ENCODE data around the gene EPG5. TPM values are rescaled to one million over a fixed set of nuclear protein-coding genes. Genes with fewer than 3 reads are reported as not detected.

EPG5 gene
- total RNA-seq, 1 experiment from 2014 or later: 12.9 TPM

- TF ChIP-seq CTCF (IDR thresholded peaks at IDR 0.05) (no peak), SIN3A (IDR thresholded peaks at IDR 0.05; ENCODE audit: borderline replicate concordance, insufficient read depth, low read depth, low read length) (no peak), TCF7L2 (IDR thresholded peaks at IDR 0.05; ENCODE audit: low read depth, low read length) (no peak), POLR2AphosphoS5 (IDR thresholded peaks at IDR 0.05; ENCODE audit: low read depth, low read length) (no peak)
- TF ChIP-seq, protein P1, sequence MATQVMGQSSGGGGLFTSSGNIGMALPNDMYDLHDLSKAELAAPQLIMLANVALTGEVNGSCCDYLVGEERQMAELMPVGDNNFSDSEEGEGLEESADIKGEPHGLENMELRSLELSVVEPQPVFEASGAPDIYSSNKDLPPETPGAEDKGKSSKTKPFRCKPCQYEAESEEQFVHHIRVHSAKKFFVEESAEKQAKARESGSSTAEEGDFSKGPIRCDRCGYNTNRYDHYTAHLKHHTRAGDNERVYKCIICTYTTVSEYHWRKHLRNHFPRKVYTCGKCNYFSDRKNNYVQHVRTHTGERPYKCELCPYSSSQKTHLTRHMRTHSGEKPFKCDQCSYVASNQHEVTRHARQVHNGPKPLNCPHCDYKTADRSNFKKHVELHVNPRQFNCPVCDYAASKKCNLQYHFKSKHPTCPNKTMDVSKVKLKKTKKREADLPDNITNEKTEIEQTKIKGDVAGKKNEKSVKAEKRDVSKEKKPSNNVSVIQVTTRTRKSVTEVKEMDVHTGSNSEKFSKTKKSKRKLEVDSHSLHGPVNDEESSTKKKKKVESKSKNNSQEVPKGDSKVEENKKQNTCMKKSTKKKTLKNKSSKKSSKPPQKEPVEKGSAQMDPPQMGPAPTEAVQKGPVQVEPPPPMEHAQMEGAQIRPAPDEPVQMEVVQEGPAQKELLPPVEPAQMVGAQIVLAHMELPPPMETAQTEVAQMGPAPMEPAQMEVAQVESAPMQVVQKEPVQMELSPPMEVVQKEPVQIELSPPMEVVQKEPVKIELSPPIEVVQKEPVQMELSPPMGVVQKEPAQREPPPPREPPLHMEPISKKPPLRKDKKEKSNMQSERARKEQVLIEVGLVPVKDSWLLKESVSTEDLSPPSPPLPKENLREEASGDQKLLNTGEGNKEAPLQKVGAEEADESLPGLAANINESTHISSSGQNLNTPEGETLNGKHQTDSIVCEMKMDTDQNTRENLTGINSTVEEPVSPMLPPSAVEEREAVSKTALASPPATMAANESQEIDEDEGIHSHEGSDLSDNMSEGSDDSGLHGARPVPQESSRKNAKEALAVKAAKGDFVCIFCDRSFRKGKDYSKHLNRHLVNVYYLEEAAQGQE (IDR thresholded peaks at IDR 0.05; ENCODE audit: insufficient read depth in 1 of 2, low read depth in 2 of 2, low read length in 1 of 2): no peak
- Histone ChIP-seq H3K4me1 (ENCODE audit: control insufficient read depth, insufficient read depth, low read length) (no peaks in the 10 kb centered on the region), H3K36me3 (ENCODE audit: control insufficient read depth, insufficient read depth, low read length) (peaks cover 2% of the 10 kb centered on the region; the same call in 1 of the 2 replicates), H3K27ac (ENCODE audit: low read length) (no peak overlapping the region), H3K27me3 (ENCODE audit: control insufficient read depth, insufficient read depth, low read length) (no peaks in the 10 kb centered on the region), H3K9me3 (ENCODE audit: control insufficient read depth, insufficient read depth, low read depth, low read length) (no peaks in the 10 kb centered on the region), H3K4me3 (ENCODE audit: low read depth in 2 of 2, low read length in 2 of 2) (no peak overlapping the region)
- intact Hi-C loops (cut with micrococcal nuclease; ENCODE audit: unreplicated experiment) (no loop called here), in situ Hi-C loops (cut with HindIII; ENCODE audit: low pct_unique_long_range_greater_than_20kb, low sequenced_read_pairs) (no loop called here)
- no peak for DNase-seq (ENCODE audit: low read depth, low spot score)
- CTCF ChIA-PET: no interaction called here
- no peak for ATAC-seq
- BruUV-seq (replicated peaks): no TSS peak
- POLR2A ChIA-PET: interaction anchor here (0.6 kb wide), 1 partner anchor 74 kb away, joined by 4 read pairs; no protein-coding TSS in a partner anchor
Observed at GRCh38 chr18:45932708-45933107, 34.4 kb downstream of the EPG5 start.

DNA sequence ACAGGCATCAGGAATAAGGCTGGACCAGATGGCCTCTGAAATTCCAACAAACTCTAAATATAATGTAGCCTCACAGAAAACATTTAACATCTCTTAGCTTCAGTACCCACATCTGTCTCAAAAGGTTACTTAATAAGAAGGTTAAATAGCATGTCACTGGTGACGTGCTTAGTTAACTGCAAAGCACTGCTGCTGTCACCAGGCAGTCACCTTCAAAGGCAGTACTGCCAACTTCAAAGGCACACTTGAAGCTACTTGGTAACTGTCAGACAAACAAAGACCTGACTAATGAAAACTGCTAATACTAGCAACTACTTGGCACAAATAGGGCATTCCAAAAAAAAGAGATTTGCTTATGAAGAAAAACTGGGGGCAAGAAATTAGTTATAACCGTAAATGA is 36.2 kb downstream of the EPG5 start:
- CTCF ChIA-PET: no interaction called here
- H3K4me3 ChIP-seq (ENCODE audit: low read depth in 2 of 2, low read length in 2 of 2): no peak overlapping the region
- H3K4me1 ChIP-seq (ENCODE audit: control insufficient read depth, insufficient read depth, low read length): no peaks in the 10 kb centered on the region
- no peaks in the 10 kb centered on the region for H3K27me3 ChIP-seq (ENCODE audit: control insufficient read depth, insufficient read depth, low read length)
- DNase-seq (ENCODE audit: low read depth, low spot score) (no peak), ATAC-seq (no peak)
- no TSS peak for BruUV-seq (replicated peaks)
- peaks cover 2% of the 10 kb centered on the region; the same call in 1 of the 2 replicates for H3K36me3 ChIP-seq (ENCODE audit: control insufficient read depth, insufficient read depth, low read length)
- in situ Hi-C loops (cut with HindIII; ENCODE audit: low pct_unique_long_range_greater_than_20kb, low sequenced_read_pairs) (no loop called here), intact Hi-C loops (cut with micrococcal nuclease; ENCODE audit: unreplicated experiment) (no loop called here)
- no peak for TF ChIP-seq SIN3A (IDR thresholded peaks at IDR 0.05; ENCODE audit: borderline replicate concordance, insufficient read depth, low read depth, low read length)
- no peak for TF ChIP-seq POLR2AphosphoS5 (IDR thresholded peaks at IDR 0.05; ENCODE audit: low read depth, low read length)
- TF ChIP-seq, protein P1 (IDR thresholded peaks at IDR 0.05; ENCODE audit: insufficient read depth in 1 of 2, low read depth in 2 of 2, low read length in 1 of 2): no peak
- TF ChIP-seq CTCF (IDR thresholded peaks at IDR 0.05): no peak
- no peak for TF ChIP-seq TCF7L2 (IDR thresholded peaks at IDR 0.05; ENCODE audit: low read depth, low read length)
- no peak overlapping the region for H3K27ac ChIP-seq (ENCODE audit: low read length)
- no peaks in the 10 kb centered on the region for H3K9me3 ChIP-seq (ENCODE audit: control insufficient read depth, insufficient read depth, low read depth, low read length)
- POLR2A ChIA-PET: no interaction called here

All from Panc1 (cell line).